Erythroblast (primary cell): Measurements from ENCODE around the gene ISM1.

ENCODE experiments used
- GATA1 ChIP-seq: IDR thresholded peaks from 2 replicates; pipeline ENCODE4 v1.6.1; 2011; ENCODE audit warnings: low read depth, mild to moderate bottlenecking, control low read depth, low read length, moderate library complexity
- POLR2A ChIP-seq: IDR thresholded peaks from 2 replicates; pipeline ENCODE4 v1.6.1; 2011; ENCODE audit warnings: mild to moderate bottlenecking, low read length

- TF ChIP-seq POLR2A, result no peak
- no peak for TF ChIP-seq GATA1
Observed at GRCh38 chr20:13295637-13296036, 74.6 kb downstream of the ISM1 start.
